Central memory CD8-positive, alpha-beta T cell (primary cell): ENCODE data around the gene ZYG11B.
"Not testable (repeated sequence)": the region's sequence is repeated elsewhere in the genome, so short reads cannot be mapped to it uniquely, and the experiment has no call there.

ENCODE experiments used
- ATAC-seq: fragments of 150-1000 bp; cut with Tn5 transposase; replicated peaks from 2 replicates; pipeline ENCODE4 v1.10.0; 2022; ENCODE audit warnings: mild to moderate bottlenecking, moderate FRiP score, moderate number of reproducible peaks; ENCODE audit not compliant: poor library complexity, severe bottlenecking; ENCODE audit errors: extremely low read depth
- DNase-seq, 2 donors: peaks; one replicate each; pipeline ENCODE4 v3.0.0; 2021; ENCODE audit warnings: low spot score in 2 of 2
- H3K27ac Mint-ChIP-seq: one replicate; pipeline ENCODE4 v1.8.0; 2022; ENCODE audit warnings: low read depth, mild to moderate bottlenecking, moderate library complexity, mixed read lengths
- H3K27me3 Mint-ChIP-seq: one replicate; pipeline ENCODE4 v1.8.0; 2022; ENCODE audit warnings: mixed read lengths
- H3K36me3 Mint-ChIP-seq: one replicate; pipeline ENCODE4 v1.8.0; 2022; ENCODE audit warnings: mild to moderate bottlenecking, moderate library complexity, mixed read lengths; ENCODE audit not compliant: insufficient read depth
- H3K4me1 Mint-ChIP-seq: one replicate; pipeline ENCODE4 v1.8.0; 2022; ENCODE audit warnings: mixed read lengths
- H3K4me3 Mint-ChIP-seq: one replicate; pipeline ENCODE4 v1.8.0; 2022; ENCODE audit warnings: mild to moderate bottlenecking, moderate library complexity, mixed read lengths
- H3K9me3 Mint-ChIP-seq: one replicate; pipeline ENCODE4 v1.8.0; 2022; ENCODE audit warnings: mixed read lengths

ZYG11B gene

DNA sequence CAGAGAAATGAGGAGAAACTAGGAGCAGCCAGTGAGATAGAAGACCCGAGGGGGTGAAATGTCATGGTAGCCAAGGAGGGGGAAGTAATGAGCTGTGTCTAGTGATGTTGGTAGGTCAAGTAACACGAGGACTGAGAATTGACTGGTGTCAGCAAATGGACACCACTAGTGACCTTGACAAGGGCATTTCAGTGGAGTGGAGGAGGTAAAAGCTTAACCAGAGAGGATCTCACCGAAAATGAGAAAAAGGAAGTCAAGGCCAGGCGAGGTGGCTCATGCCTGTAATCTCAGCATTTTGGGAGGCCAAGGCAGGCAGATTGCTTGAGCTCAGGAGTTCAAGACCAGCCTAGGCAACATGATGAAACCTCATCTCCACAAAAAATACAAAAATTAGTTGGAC, 3.0 kb upstream of the ZYG11B start:
- peaks cover 13% of the 10 kb centered on the region for H3K27me3 Mint-ChIP-seq
- H3K4me3 Mint-ChIP-seq, result no peak overlapping the region
- ATAC-seq (no peak), DNase-seq (no peak)
- H3K4me1 Mint-ChIP-seq, result peaks cover 30% of the 10 kb centered on the region
- H3K36me3 Mint-ChIP-seq, result peaks cover 2% of the 10 kb centered on the region
- no peak overlapping the region for H3K27ac Mint-ChIP-seq
- no peaks in the 10 kb centered on the region for H3K9me3 Mint-ChIP-seq

GRCh38 chr1:52725903-52726264, 369 bp upstream of the ZYG11B start:
- no peak for ATAC-seq
- Mint-ChIP-seq H3K4me3 (peak overlapping the region; percentile 82), H3K27ac (peak overlapping the region; percentile 29), H3K36me3 (peaks cover 5% of the 10 kb centered on the region), H3K27me3 (peaks cover 13% of the 10 kb centered on the region), H3K9me3 (no peaks in the 10 kb centered on the region), H3K4me1 (peaks cover 36% of the 10 kb centered on the region)
- DNase-seq, result no peak

GRCh38 chr1:52727114-52727586, 897 bp downstream of the ZYG11B start:
- Mint-ChIP-seq H3K27ac (peak overlapping the region; percentile 86), H3K4me3 (peak overlapping the region; percentile 82), H3K27me3 (peaks cover 13% of the 10 kb centered on the region), H3K4me1 (peaks cover 36% of the 10 kb centered on the region), H3K9me3 (no peaks in the 10 kb centered on the region), H3K36me3 (peaks cover 7% of the 10 kb centered on the region)
- DNase-seq (no peak), ATAC-seq (no peak)

- Mint-ChIP-seq H3K27me3 (peaks cover 8% of the 10 kb centered on the region), H3K27ac (no peak overlapping the region), H3K4me3 (peak overlapping the region; percentile 82), H3K4me1 (peaks cover 36% of the 10 kb centered on the region), H3K36me3 (peaks cover 7% of the 10 kb centered on the region), H3K9me3 (no peaks in the 10 kb centered on the region)
- DNase-seq (no peak), ATAC-seq (no peak)
These were observed 1.9 kb downstream of the ZYG11B start for GRCh38 chr1:52727956-52728656.

DNA sequence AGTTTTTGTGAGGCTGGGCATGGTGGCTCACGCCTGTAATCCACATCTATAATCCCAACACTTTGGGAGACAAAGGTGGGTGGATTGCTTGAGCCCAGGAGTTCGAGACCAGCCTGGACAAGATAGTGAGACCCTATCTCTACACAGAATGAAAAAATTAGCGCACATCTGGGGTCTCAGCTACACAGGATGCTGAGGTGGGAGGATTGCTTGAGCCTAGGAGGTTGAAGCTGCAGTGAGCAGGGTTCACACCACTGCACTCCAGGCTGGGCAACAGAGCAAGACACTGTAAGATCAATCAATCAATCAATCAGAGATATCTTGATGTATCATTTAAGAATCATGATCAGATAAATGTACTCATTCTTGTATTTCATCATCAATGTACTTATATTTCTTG, 7.1 kb downstream of the ZYG11B start:
- no peak overlapping the region for H3K27ac Mint-ChIP-seq
- DNase-seq, result no peak

DNA sequence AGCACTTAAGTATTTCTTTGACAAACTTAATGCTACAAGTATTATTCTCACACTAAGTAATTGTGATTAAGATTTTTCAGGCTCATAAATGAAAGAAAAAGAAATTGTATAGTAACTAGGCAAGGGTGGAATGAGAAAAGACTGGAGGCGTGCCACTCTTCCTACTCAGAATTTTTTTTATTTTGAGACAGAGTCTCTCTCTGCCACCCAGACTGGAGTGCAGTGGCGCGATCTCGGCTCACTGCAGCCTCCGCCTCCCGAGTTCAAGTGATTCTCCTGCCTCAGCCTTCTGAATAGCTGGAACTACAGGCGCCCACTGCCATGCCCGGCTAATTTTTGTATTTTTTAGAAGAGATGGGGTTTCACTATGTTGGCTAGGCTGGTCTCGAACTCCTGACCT, 9.1 kb downstream of the ZYG11B start:
- not testable (repeated sequence) for H3K9me3 Mint-ChIP-seq, H3K27me3 Mint-ChIP-seq, H3K36me3 Mint-ChIP-seq, DNase-seq, H3K27ac Mint-ChIP-seq, ATAC-seq, H3K4me3 Mint-ChIP-seq, H3K4me1 Mint-ChIP-seq

More for the DNA sequence above, 7.1 kb downstream of the ZYG11B start:
- no peaks in the 10 kb centered on the region for H3K27me3 Mint-ChIP-seq
- no peak overlapping the region for H3K4me3 Mint-ChIP-seq
- H3K4me1 Mint-ChIP-seq, result peaks cover 11% of the 10 kb centered on the region
- H3K36me3 Mint-ChIP-seq, result peaks cover 7% of the 10 kb centered on the region
- no peaks in the 10 kb centered on the region for H3K9me3 Mint-ChIP-seq
- ATAC-seq, result no peak

GRCh38 chr1:52738148-52738547, 11.9 kb downstream of the ZYG11B start:
- H3K27ac Mint-ChIP-seq, result no peak overlapping the region
- no peaks in the 10 kb centered on the region for H3K27me3 Mint-ChIP-seq
- ATAC-seq (no peak), DNase-seq (no peak)
- no peak overlapping the region for H3K4me3 Mint-ChIP-seq
- no peaks in the 10 kb centered on the region for H3K9me3 Mint-ChIP-seq
- H3K36me3 Mint-ChIP-seq, result peaks cover 2% of the 10 kb centered on the region
- peaks cover 6% of the 10 kb centered on the region for H3K4me1 Mint-ChIP-seq

DNA sequence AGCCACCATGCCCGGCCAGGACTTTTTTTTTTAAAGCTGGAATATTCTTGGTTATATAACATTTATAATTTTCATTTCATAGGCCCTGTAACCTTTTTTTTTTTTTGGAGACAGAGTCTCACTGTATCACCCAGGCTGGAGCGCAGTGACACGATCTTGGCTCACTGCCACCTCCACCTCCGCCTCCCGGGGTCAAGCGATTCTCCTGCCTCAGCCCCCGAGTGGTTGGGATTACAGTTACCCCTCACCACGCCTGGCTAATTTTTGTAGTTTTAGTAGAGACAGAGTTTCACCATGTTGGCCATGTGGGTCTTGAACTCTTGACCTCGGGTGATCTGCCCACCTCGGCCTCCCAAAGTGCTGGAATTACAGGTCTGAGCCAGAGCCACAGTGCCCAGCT, 12.6 kb downstream of the ZYG11B start:
- Mint-ChIP-seq H3K36me3 (peaks cover 2% of the 10 kb centered on the region), H3K9me3 (no peaks in the 10 kb centered on the region), H3K4me3 (no peak overlapping the region), H3K27ac (no peak overlapping the region), H3K27me3 (no peaks in the 10 kb centered on the region), H3K4me1 (peaks cover 6% of the 10 kb centered on the region)
- DNase-seq (no peak), ATAC-seq (no peak)

DNA sequence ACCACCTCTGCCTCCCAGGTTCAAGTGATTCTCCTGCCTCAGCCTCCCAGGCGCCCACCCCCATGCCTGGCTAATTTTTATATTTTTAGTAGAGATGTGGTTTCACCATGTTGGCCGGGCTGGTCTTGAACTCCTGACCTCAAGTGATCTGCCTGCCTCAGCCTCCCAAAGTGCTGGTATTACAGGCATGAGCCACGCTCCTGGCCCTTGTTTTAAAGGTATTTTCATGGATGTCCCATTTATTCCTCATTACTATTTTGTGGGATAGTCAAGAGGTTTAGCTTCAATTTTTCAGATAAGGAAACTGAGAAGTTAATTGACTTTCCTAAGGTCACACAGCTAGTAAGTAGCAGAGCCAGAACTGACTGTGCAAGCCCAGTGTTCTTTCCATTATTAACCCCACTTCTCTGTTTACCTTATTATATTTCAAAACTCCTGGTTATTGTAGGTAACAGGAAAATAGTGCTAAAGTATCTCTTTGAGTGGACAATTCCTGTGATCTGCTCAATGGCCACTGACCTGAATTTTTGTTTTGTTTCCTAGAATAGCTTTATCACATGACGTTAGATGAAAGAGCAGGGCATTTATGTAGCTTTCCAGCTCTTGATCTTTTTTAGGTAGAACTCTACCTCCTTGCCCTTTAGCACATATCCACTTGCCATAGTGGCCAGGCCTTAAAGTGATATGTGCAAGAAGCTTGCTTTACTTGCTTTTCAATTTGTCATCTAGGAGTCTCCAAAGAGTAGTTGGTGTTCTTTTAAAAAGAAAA, 13.6 kb downstream of the ZYG11B start:
- H3K4me3 Mint-ChIP-seq, result no peak overlapping the region
- ATAC-seq, result no peak
- H3K27me3 Mint-ChIP-seq, result no peaks in the 10 kb centered on the region
- H3K36me3 Mint-ChIP-seq, result peaks cover 2% of the 10 kb centered on the region
- DNase-seq, result no peak
- H3K27ac Mint-ChIP-seq, result no peak overlapping the region
- peaks cover 6% of the 10 kb centered on the region for H3K4me1 Mint-ChIP-seq
- H3K9me3 Mint-ChIP-seq, result no peaks in the 10 kb centered on the region

GRCh38 chr1:52741259-52741658, 15.0 kb downstream of the ZYG11B start:
- ATAC-seq (no peak), DNase-seq (no peak)
- Mint-ChIP-seq H3K9me3 (no peaks in the 10 kb centered on the region), H3K4me1 (peaks cover 6% of the 10 kb centered on the region), H3K36me3 (peaks cover 5% of the 10 kb centered on the region), H3K4me3 (no peak overlapping the region), H3K27me3 (no peaks in the 10 kb centered on the region), H3K27ac (no peak overlapping the region)

- no peak for ATAC-seq
- Mint-ChIP-seq H3K27ac (no peak overlapping the region), H3K4me3 (no peak overlapping the region), H3K27me3 (no peaks in the 10 kb centered on the region), H3K9me3 (no peaks in the 10 kb centered on the region), H3K36me3 (peaks cover 5% of the 10 kb centered on the region), H3K4me1 (no peaks in the 10 kb centered on the region)
- DNase-seq, result no peak
These were observed 19.9 kb downstream of the ZYG11B start for GRCh38 chr1:52746189-52746588.

DNA sequence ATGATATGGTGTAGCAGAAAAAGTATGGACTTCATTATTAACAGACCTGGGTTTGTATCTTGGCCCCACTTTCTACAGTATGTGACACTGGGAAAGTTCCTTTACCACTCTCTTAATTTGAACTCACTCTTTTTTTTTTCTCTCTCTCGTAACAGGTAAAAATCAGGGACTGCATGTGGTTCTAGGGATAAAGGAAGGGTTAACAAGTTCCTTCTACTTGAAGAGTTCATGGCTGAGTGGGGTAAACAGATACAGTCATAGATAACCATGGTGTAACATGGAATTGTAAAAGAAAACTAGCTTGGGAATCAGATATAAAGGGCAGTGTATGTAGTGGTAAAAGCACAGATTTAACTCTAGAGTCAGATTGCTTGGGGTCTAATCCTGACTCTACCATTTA, 21.2 kb downstream of the ZYG11B start:
- no peak for ATAC-seq
- peaks cover 6% of the 10 kb centered on the region for H3K36me3 Mint-ChIP-seq
- peak overlapping the region; percentile 9 for H3K27ac Mint-ChIP-seq
- H3K27me3 Mint-ChIP-seq, result no peaks in the 10 kb centered on the region
- peaks cover 6% of the 10 kb centered on the region for H3K4me1 Mint-ChIP-seq
- no peaks in the 10 kb centered on the region for H3K9me3 Mint-ChIP-seq
- no peak for DNase-seq
- H3K4me3 Mint-ChIP-seq, result no peak overlapping the region

- no peaks in the 10 kb centered on the region for H3K27me3 Mint-ChIP-seq
- no peak overlapping the region for H3K4me3 Mint-ChIP-seq
- ATAC-seq, result no peak
- no peak overlapping the region for H3K27ac Mint-ChIP-seq
- peaks cover 6% of the 10 kb centered on the region for H3K4me1 Mint-ChIP-seq
- peaks cover 6% of the 10 kb centered on the region for H3K36me3 Mint-ChIP-seq
- H3K9me3 Mint-ChIP-seq, result no peaks in the 10 kb centered on the region
- no peak for DNase-seq
These were observed 21.9 kb downstream of the ZYG11B start for GRCh38 chr1:52748119-52748518.
